ENCODE results near the gene SYCE3. TPM values are rescaled to one million over a fixed set of nuclear protein-coding genes. Genes with fewer than 3 reads are reported as not detected.

The SYCE3 gene
- total RNA-seq, 2 experiments from 2014 or later, result not detected

DNA sequence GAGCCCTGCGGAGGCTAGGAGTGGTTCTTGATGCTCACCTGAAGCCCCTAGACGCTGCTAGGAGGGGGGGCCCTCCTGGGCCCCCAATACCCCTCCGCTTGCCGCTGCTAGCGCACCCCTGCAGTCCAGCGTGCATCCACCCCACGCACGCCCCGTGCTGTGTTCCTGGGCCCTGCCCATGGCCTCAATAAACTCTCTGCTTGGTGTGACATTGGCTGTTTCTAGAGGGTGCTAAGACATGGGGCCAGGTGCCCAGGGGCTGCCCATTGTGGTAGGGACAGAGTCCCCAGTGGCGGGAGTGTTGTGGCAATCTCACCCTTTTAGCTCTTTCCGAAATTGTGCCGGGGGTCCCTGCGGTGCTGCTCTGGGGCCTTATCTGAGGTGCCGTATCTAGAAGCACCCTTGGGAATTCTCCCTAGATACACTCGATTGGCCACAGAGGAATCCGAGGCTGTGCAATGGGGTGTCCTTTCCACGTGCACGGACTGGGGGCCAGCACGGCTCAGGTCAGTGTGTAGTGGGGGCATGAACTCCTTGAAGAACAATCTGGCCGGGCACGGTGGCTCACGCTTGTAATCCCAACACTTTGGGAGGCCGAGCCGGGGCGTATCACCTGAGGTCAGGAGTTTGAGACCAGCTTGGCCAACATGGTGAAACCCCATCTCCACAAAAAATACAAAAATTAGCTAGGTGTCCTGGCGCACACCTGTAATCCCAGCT is 48.8 kb upstream of the SYCE3 start:
- no peak for DNase-seq (ENCODE audit: low spot score)
- Histone ChIP-seq H3K27ac (ENCODE audit: low read depth, low read length, poor library complexity, severe bottlenecking) (no peak overlapping the region), H3K4me1 (ENCODE audit: insufficient read depth, low read length, poor library complexity, severe bottlenecking) (peaks cover 8% of the 10 kb centered on the region), H3K4me2 (ENCODE audit: low read length) (no peak overlapping the region), H3K79me2 (ENCODE audit: insufficient read depth, low read depth, low read length) (no peaks in the 10 kb centered on the region), H3K4me3 (ENCODE audit: low read depth, low read length, poor library complexity, severe bottlenecking) (no peak overlapping the region), H2AFZ (ENCODE audit: low read length) (no peak overlapping the region), H3K9me2 (ENCODE audit: insufficient read depth, low read length) (no peaks in the 10 kb centered on the region), H3K36me3 (ENCODE audit: insufficient read depth, low read length) (no peaks in the 10 kb centered on the region), H3K9me3 (ENCODE audit: low read length) (no peaks in the 10 kb centered on the region), H4K20me1 (ENCODE audit: insufficient read depth, low read length) (no peaks in the 10 kb centered on the region)
- TF ChIP-seq, protein P1, sequence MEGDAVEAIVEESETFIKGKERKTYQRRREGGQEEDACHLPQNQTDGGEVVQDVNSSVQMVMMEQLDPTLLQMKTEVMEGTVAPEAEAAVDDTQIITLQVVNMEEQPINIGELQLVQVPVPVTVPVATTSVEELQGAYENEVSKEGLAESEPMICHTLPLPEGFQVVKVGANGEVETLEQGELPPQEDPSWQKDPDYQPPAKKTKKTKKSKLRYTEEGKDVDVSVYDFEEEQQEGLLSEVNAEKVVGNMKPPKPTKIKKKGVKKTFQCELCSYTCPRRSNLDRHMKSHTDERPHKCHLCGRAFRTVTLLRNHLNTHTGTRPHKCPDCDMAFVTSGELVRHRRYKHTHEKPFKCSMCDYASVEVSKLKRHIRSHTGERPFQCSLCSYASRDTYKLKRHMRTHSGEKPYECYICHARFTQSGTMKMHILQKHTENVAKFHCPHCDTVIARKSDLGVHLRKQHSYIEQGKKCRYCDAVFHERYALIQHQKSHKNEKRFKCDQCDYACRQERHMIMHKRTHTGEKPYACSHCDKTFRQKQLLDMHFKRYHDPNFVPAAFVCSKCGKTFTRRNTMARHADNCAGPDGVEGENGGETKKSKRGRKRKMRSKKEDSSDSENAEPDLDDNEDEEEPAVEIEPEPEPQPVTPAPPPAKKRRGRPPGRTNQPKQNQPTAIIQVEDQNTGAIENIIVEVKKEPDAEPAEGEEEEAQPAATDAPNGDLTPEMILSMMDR (conservative IDR thresholded peaks at IDR 0.05; ENCODE audit: low read length), result no peak
- TF ChIP-seq EZH2phosphoT487 (IDR thresholded peaks at IDR 0.05; ENCODE audit: borderline replicate concordance, low read depth, low read length), result no peak
- POLR2A ChIA-PET, result no interaction called here
- no TSS peak for BruUV-seq (replicated peaks)
- CTCF ChIA-PET (ENCODE audit: unreplicated experiment), result no interaction called here
- intact Hi-C loops (cut with micrococcal nuclease; ENCODE audit: unreplicated experiment), result no loop called here

- no peak overlapping the region for H3K4me2 ChIP-seq (ENCODE audit: low read length)
- no peaks in the 10 kb centered on the region for H3K9me3 ChIP-seq (ENCODE audit: low read length)
- no peak for TF ChIP-seq EZH2phosphoT487 (IDR thresholded peaks at IDR 0.05; ENCODE audit: borderline replicate concordance, low read depth, low read length)
- TF ChIP-seq, protein P1 (conservative IDR thresholded peaks at IDR 0.05; ENCODE audit: low read length), result no peak
- CTCF ChIA-PET (ENCODE audit: unreplicated experiment), result no interaction called here
- DNase-seq (ENCODE audit: low spot score), result no peak
- intact Hi-C loops (cut with micrococcal nuclease; ENCODE audit: unreplicated experiment), result no loop called here
- POLR2A ChIA-PET, result no interaction called here
- H3K4me3 ChIP-seq (ENCODE audit: low read depth, low read length, poor library complexity, severe bottlenecking), result no peak overlapping the region
- H4K20me1 ChIP-seq (ENCODE audit: insufficient read depth, low read length), result no peaks in the 10 kb centered on the region
- no peaks in the 10 kb centered on the region for H3K79me2 ChIP-seq (ENCODE audit: insufficient read depth, low read depth, low read length)
- H3K36me3 ChIP-seq (ENCODE audit: insufficient read depth, low read length), result no peaks in the 10 kb centered on the region
- no peak overlapping the region for H3K27ac ChIP-seq (ENCODE audit: low read depth, low read length, poor library complexity, severe bottlenecking)
- no TSS peak for BruUV-seq (replicated peaks)
- H3K4me1 ChIP-seq (ENCODE audit: insufficient read depth, low read length, poor library complexity, severe bottlenecking), result peaks cover 8% of the 10 kb centered on the region
- no peaks in the 10 kb centered on the region for H3K9me2 ChIP-seq (ENCODE audit: insufficient read depth, low read length)
- H2AFZ ChIP-seq (ENCODE audit: low read length), result no peak overlapping the region
These were observed 47.9 kb upstream of the SYCE3 start for GRCh38 chr22:50610581-50610980.

- Histone ChIP-seq H4K20me1 (ENCODE audit: insufficient read depth, low read length) (no peaks in the 10 kb centered on the region), H3K79me2 (ENCODE audit: insufficient read depth, low read depth, low read length) (no peaks in the 10 kb centered on the region), H3K9me2 (ENCODE audit: insufficient read depth, low read length) (no peaks in the 10 kb centered on the region), H3K4me3 (ENCODE audit: low read depth, low read length, poor library complexity, severe bottlenecking) (no peak overlapping the region), H3K4me2 (ENCODE audit: low read length) (no peak overlapping the region), H3K9me3 (ENCODE audit: low read length) (no peaks in the 10 kb centered on the region), H3K4me1 (ENCODE audit: insufficient read depth, low read length, poor library complexity, severe bottlenecking) (peaks cover 8% of the 10 kb centered on the region), H2AFZ (ENCODE audit: low read length) (no peak overlapping the region), H3K36me3 (ENCODE audit: insufficient read depth, low read length) (no peaks in the 10 kb centered on the region), H3K27ac (ENCODE audit: low read depth, low read length, poor library complexity, severe bottlenecking) (no peak overlapping the region)
- no TSS peak for BruUV-seq (replicated peaks)
- TF ChIP-seq, protein P1 (conservative IDR thresholded peaks at IDR 0.05; ENCODE audit: low read length), result no peak
- TF ChIP-seq EZH2phosphoT487 (IDR thresholded peaks at IDR 0.05; ENCODE audit: borderline replicate concordance, low read depth, low read length), result no peak
- ChIA-PET POLR2A (no interaction called here), CTCF (ENCODE audit: unreplicated experiment) (no interaction called here)
- no peak for DNase-seq (ENCODE audit: low spot score)
- intact Hi-C loops (cut with micrococcal nuclease; ENCODE audit: unreplicated experiment), result no loop called here
These were observed 47.3 kb upstream of the SYCE3 start for GRCh38 chr22:50610041-50610451.

All from OCI-LY7 (cell line).